HAP-1 (cell line): ENCODE data around the gene PRICKLE2.

Source experiments
- DNase-seq, 2 experiments: peaks; one replicate each; pipeline ENCODE4 v3.0.0-alpha.2; 2016 to 2020; ENCODE audit warnings: low spot score in 2 of 2
- H3K27me3 ChIP-seq: fragments of 250-450 bp; sonication (Bioruptor Pico); 2 replicates; pipeline ENCODE4 v1.5.1; 2020; ENCODE audit warnings: low read depth, mild to moderate bottlenecking, moderate library complexity
- H3K36me3 ChIP-seq: fragments of 250-450 bp; sonication (Bioruptor Pico); replicated peaks from 2 replicates; pipeline ENCODE4 v1.5.1; 2020; ENCODE audit warnings: mild to moderate bottlenecking
- H3K4me1 ChIP-seq: fragments of 250-450 bp; sonication (Bioruptor Pico); 2 replicates; pipeline ENCODE4 v1.5.1; 2020; ENCODE audit warnings: mild to moderate bottlenecking
- H3K4me3 ChIP-seq: fragments of 250-450 bp; sonication (Bioruptor Pico); 2 replicates; pipeline ENCODE4 v1.5.1; 2020; ENCODE audit warnings: mild to moderate bottlenecking, moderate library complexity
- H3K9me3 ChIP-seq: fragments of 250-450 bp; sonication (Bioruptor Pico); 2 replicates; pipeline ENCODE4 v1.5.1; 2020; ENCODE audit warnings: mild to moderate bottlenecking, moderate library complexity
- in situ Hi-C: fragments of 300-500 bp; cut with MboI; formaldehyde crosslinking; loops from 3 replicates; pipeline ENCODE4 v1.14.3; 2020; ENCODE audit warnings: low sequenced_read_pairs, inconsistent platforms, mixed read lengths

Gene PRICKLE2

DNA sequence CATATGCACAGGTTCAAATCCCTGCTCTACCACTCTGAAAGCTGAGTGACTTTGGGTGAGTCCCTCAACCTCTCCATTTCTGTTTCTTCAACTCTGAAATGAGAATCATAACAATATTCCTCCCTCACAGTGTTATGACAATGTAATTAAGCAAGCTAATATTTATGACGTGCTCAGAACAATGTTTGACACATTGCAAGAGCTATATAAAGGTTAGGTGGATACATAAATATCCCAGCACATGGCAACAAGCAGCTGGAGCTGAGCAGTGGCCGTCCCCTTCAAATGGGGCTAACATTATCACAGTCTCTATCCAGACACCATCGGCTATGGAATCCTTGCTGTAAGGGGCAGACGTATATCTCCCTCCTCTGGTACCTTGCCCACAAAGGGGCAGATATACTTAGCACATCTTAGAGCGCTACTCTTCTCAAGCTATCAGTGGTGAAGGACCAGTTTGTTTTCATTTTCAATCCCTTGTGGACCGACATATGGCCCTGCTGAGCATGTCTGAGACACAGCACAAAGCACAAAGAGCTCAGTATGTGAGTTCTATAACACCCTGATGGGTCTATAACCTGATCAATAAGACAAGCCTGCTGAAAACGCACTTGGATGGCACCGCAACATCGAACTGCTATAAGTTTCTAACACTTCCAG, 80.9 kb downstream of the PRICKLE2 start:
- DNase-seq: no peak
- no peak overlapping the region for H3K4me3 ChIP-seq
- in situ Hi-C loops: no loop called here

DNA sequence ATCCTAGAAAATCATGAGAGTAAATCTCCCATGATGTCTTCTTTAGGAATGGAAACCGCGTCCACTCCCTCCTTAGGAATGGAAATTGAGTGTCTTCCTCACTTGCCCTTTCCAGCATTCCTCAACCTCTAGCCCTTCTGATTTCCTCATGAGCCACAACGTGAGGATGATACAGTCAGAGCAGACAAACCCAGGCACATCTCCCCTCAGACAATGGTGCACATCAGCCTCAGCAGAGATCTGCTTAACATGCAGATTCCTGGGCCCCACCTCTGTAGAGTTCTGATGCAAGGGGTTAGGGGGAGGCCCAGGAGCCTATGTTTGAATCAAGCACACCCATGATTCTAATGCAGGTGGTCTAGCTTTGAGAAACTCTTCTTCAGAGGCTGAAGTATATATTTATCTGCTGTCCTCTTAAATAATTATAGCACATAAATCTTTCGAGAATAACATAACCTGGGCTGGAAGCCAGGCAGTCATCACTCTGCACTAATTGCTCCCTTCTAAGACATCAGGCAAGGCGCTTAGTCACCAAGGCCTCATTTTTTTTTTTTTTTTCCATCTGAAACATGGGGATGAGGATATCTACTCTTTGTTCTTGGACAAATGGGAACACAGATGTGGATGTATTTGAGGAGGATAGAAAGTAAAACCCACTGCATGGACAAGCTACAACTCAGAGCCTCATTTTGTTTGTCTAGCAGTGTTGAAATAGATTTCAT, 81.7 kb downstream of the PRICKLE2 start:
- DNase-seq: no peak
- H3K4me3 ChIP-seq: no peak overlapping the region
- H3K9me3 ChIP-seq: no peaks in the 10 kb centered on the region
- H3K4me1 ChIP-seq: no peaks in the 10 kb centered on the region
- H3K36me3 ChIP-seq: no peaks in the 10 kb centered on the region
- H3K27me3 ChIP-seq: no peaks in the 10 kb centered on the region
- in situ Hi-C loops: no loop called here

More for the DNA sequence above, 80.9 kb downstream of the PRICKLE2 start:
- H3K27me3 ChIP-seq: no peaks in the 10 kb centered on the region
- H3K36me3 ChIP-seq: no peaks in the 10 kb centered on the region
- no peaks in the 10 kb centered on the region for H3K9me3 ChIP-seq
- no peaks in the 10 kb centered on the region for H3K4me1 ChIP-seq

DNA sequence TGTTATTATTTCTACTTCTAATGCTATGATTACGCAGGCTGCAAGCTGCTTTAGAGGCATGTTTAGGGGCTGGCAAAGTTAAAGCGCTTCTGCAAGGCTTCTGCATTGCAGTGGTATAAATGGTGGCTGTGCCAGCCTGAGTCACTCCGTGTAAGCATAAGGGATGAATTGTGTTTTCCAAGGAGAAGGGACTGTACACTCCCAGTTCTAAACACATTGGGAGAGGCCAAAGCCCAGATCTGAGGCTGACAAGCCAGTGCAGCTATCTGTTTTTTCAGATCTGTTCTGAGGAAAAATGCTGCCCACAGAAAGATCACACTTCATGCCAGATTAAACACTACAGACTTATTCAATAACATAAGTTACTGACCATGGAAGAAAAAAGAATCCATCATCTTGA, 83.8 kb downstream of the PRICKLE2 start:
- no peaks in the 10 kb centered on the region for H3K9me3 ChIP-seq
- H3K4me1 ChIP-seq: no peaks in the 10 kb centered on the region
- no peaks in the 10 kb centered on the region for H3K36me3 ChIP-seq
- DNase-seq: no peak
- H3K27me3 ChIP-seq: no peaks in the 10 kb centered on the region
- in situ Hi-C loops: no loop called here
- H3K4me3 ChIP-seq: no peak overlapping the region

DNA sequence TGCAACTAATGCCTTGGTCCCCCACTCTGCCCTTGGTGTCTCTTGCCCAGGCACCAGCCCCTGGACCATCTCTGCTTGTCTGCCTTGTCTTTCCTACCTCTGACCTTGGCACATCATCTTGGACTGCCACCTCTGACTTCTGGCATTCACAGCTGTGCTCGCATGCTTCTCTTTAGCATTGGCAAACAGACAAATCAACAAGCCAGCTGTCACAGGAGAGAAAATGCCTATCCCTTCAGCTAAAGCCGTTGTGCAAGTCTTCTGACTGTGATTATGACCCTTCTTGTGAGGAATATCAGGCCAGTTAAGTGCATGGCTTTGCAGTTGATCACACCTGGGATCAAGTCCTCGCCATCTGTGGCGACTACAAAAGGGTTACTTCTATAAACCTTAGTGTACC, 84.6 kb downstream of the PRICKLE2 start:
- no peak for DNase-seq
- Histone ChIP-seq H3K27me3 (no peaks in the 10 kb centered on the region), H3K4me1 (no peaks in the 10 kb centered on the region), H3K36me3 (no peaks in the 10 kb centered on the region), H3K9me3 (no peaks in the 10 kb centered on the region), H3K4me3 (no peak overlapping the region)
- in situ Hi-C loops: no loop called here

DNA sequence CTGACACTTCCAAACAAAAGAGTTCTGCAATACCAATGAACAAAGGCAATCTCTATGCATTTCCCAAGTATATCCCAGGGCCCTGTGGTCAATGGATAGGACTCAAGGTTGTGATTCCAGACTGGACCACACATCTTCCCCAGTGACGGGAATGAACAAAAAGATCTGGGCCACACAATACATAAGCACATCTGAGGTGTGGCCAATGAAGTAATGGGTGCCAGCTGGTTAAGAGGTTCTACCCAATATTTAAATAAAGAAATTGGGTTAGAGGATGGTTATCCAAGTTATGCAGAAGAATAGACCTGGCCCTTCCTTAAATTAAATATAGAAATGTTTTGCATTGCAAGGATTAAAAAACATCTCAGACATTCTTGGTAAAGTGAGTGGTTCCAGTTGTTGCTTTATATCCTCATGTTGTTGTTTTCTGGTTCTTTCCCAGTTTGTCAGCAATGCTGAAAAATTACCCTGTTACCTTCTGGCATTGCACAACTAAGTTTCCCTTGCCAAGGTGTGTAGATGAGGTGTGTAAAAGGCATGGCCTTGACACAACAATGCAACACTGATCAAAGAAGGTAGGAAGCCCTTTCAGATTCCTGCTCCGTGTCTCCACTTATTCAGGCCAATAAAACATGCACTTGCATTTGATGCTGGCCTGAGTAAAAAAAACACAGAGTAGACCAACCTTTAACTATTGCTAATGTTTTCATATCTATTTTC, 86.5 kb downstream of the PRICKLE2 start:
- Histone ChIP-seq H3K27me3 (no peaks in the 10 kb centered on the region), H3K4me3 (no peak overlapping the region), H3K36me3 (no peaks in the 10 kb centered on the region), H3K9me3 (no peaks in the 10 kb centered on the region), H3K4me1 (no peaks in the 10 kb centered on the region)
- no peak for DNase-seq
- in situ Hi-C loops: no loop called here

DNA sequence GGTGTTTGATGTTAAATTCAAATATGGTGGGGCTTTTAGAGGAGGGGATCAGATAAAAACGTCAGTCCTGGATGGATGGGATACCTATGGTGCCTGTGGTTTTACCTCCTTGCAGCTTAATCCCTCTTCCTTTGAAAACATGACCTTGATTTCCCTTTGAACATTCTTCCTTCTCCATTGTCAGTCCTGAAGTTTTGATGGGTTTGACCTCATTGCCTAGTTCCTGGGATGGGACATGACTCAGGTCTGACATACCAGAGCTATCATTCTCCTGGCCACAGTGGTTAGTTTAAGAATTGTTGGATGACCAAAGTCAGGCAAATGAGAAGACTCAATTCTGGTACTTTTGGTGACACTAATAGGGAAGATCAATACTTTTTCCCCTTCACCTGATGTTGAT, 87.2 kb downstream of the PRICKLE2 start:
- Histone ChIP-seq H3K4me1 (no peaks in the 10 kb centered on the region), H3K36me3 (no peaks in the 10 kb centered on the region), H3K27me3 (no peaks in the 10 kb centered on the region), H3K9me3 (no peaks in the 10 kb centered on the region), H3K4me3 (no peak overlapping the region)
- DNase-seq: no peak
- in situ Hi-C loops: no loop called here

DNA sequence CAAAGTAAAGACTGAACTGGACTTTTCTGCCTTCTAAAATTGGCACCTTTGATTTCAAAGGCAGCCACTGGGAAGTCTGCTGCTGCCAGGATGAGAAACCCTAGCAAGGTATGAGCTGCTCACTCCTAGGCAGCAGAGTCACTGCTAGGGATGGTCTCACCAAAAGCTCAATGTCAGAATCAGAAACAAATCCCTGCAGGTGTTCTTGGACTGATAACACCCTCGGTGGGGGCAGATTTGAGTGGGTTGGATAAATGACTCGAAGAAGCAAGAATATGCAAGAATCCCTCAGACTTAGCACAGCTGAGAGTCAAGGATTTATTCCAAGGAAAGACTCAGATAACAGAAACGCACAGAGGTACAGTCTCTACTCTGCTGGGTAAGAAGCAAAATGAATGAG, 90.4 kb downstream of the PRICKLE2 start:
- no peak for DNase-seq
- Histone ChIP-seq H3K9me3 (no peaks in the 10 kb centered on the region), H3K27me3 (no peaks in the 10 kb centered on the region), H3K4me3 (no peak overlapping the region), H3K36me3 (no peaks in the 10 kb centered on the region), H3K4me1 (no peaks in the 10 kb centered on the region)
- in situ Hi-C loops: no loop called here

DNA sequence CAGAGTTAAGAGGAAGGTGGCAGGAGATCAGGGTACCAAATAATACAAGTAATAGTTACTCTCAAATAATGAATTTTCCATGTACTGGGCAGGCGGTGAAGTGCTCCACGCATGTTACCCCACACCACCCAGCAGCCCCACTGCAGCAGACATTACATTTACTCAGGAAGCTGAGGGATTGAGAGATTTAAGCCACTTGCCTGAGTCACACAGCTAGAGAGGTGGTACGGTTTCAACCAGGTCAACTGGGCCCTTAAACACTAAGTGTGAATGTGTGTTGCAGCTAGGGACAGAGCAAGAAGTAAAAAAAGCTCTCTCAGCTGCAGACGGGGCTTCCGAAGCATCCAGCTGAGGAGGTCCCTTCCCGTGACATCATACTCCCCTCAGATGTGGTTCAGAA, 91.3 kb downstream of the PRICKLE2 start:
- Histone ChIP-seq H3K9me3 (no peaks in the 10 kb centered on the region), H3K36me3 (no peaks in the 10 kb centered on the region), H3K4me3 (no peak overlapping the region), H3K4me1 (no peaks in the 10 kb centered on the region), H3K27me3 (no peaks in the 10 kb centered on the region)
- DNase-seq: no peak
- in situ Hi-C loops: no loop called here

DNA sequence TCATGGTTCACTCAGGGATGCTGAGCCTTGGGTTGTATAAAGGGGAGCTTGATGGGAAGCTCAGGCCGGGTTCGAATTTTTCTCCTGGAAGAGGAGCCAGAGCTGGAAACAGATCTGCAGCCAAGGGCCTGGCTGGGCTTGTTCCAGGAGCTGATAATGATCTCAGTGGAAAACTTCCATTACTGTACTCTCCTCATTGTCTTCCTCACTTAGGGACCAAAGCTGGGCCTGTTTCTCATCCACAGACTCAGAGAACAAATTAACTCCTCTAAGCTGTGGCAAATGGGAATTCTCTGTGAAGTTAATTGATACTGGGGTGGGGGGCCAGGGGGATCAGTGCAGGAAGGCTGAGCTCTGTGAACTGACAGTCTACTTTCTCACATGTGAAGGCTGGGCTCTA, 92.0 kb downstream of the PRICKLE2 start:
- H3K36me3 ChIP-seq: no peaks in the 10 kb centered on the region
- no peaks in the 10 kb centered on the region for H3K27me3 ChIP-seq
- no peak overlapping the region for H3K4me3 ChIP-seq
- H3K9me3 ChIP-seq: no peaks in the 10 kb centered on the region
- no peak for DNase-seq
- H3K4me1 ChIP-seq: no peaks in the 10 kb centered on the region
- in situ Hi-C loops: no loop called here

DNA sequence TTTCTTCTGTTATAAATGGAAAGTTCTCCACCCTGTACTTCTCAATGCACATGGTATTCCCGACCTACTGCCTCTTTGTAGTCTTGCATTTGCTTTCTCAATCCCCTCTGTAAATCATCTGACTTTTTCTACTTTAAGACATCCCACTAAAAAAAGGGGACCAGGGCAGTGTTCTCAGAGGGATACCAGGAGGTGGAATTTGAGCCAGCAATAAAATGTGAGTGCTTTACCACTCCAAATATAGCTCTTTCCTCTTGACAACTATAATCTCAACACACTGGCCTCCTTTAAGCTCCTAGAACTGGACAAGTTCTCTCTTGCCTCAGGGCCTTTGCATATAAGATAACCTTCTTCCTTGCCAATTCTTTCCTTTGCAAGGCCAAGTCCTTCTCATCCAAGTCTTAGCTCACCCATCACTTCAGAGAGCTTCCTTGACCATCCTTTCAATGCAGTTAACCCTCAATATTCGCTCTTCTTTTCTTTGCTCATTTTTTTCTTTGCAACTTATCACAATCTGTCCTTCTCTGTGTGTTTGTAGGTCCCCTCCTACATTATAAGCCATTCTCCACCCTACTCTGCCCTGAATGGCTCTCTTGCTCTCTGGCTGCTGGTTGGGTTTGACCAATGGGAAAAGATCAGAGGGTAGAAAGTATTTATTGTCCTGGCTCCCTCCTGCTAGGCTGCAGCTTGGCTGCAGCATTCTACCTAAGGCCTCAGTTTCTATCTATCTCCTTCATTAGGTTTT, 93.4 kb downstream of the PRICKLE2 start:
- in situ Hi-C loops: no loop called here
- no peak for DNase-seq
- no peaks in the 10 kb centered on the region for H3K4me1 ChIP-seq
- no peak overlapping the region for H3K4me3 ChIP-seq
- H3K9me3 ChIP-seq: no peaks in the 10 kb centered on the region
- H3K27me3 ChIP-seq: no peaks in the 10 kb centered on the region
- H3K36me3 ChIP-seq: no peaks in the 10 kb centered on the region

DNA sequence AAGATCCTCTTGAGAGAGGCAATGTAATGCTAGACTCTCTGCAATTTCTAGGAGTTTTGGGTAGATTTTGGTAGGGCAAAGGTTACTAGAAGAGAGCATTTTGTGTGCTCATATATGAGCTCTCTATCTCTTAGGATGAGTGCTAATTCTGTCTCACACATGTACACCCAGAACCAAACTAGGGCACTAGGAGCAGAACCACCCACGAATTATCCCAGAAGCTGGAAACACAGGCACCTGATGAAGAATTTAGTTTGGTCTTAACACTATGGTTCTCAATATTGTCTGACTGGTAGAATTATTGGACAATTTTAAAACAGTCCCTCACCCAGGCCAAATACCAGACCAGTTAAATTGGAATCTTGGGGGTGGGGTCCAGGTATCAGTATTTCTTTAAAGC, 94.8 kb downstream of the PRICKLE2 start:
- in situ Hi-C loops: no loop called here
- H3K27me3 ChIP-seq: no peaks in the 10 kb centered on the region
- no peak overlapping the region for H3K4me3 ChIP-seq
- H3K4me1 ChIP-seq: no peaks in the 10 kb centered on the region
- no peak for DNase-seq
- H3K36me3 ChIP-seq: no peaks in the 10 kb centered on the region
- H3K9me3 ChIP-seq: no peaks in the 10 kb centered on the region

DNA sequence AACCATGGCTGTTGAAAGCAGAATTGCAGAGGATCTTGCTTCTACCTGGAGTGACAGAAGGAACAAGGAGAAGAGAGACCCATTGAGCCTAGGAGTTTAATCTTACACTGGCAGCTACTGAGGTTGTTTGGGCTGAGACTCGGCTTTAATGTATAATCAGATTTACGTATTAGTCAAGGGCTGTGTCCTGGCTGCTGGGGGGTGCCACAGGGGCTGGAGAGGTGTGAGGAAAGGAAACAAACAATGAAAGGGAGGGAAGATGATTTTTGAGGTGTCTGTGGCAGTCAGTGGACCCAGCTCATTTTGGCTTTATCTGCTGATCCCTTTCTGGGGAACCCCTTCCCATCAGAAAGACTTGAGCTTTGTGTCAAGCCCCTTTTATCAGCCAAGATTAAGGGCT, 95.7 kb downstream of the PRICKLE2 start:
- H3K9me3 ChIP-seq: no peaks in the 10 kb centered on the region
- no peak for DNase-seq
- no peaks in the 10 kb centered on the region for H3K36me3 ChIP-seq
- H3K4me1 ChIP-seq: no peaks in the 10 kb centered on the region
- in situ Hi-C loops: no loop called here
- no peaks in the 10 kb centered on the region for H3K27me3 ChIP-seq
- H3K4me3 ChIP-seq: no peak overlapping the region

DNA sequence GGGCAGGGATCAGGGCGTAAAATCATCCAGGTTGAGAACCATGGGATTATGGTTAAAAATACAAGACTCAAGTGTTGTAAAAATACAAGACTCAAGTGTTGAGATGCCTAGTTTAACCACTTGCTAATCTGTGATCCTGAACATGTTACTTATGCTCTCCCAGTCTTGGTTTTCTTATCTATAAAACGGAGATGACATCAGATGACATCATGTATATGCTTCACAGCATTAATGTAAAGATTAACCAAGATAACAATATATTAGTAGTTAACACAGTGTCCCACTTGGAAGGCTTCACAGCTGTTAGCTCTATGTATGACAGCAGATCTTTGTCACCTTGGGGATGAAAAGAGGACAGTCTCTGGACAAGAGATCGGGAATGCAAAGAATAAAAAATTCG, 96.2 kb downstream of the PRICKLE2 start:
- Histone ChIP-seq H3K36me3 (no peaks in the 10 kb centered on the region), H3K4me1 (no peaks in the 10 kb centered on the region), H3K4me3 (no peak overlapping the region), H3K27me3 (no peaks in the 10 kb centered on the region), H3K9me3 (no peaks in the 10 kb centered on the region)
- no peak for DNase-seq
- in situ Hi-C loops: no loop called here

DNA sequence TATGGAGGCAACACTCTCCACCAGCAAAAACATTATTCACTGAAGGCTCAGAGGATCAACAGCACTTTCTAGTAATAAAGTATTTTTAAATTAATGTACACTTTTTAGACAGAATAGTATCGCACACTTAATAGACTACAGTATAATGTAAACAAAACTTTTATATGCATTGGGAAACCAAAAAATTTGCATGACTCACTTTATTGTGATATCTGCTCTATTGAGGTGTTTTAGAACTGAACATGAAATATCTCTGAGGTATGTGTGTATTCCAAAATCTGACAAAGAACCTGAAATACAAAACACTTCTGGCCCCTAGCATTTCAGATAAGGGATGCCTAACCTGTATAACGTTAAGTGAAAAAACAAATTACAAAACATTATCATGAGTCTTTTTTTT, 99.7 kb downstream of the PRICKLE2 start:
- Histone ChIP-seq H3K36me3 (no peaks in the 10 kb centered on the region), H3K9me3 (no peaks in the 10 kb centered on the region), H3K4me1 (no peaks in the 10 kb centered on the region), H3K27me3 (no peaks in the 10 kb centered on the region), H3K4me3 (no peak overlapping the region)
- no peak for DNase-seq
- in situ Hi-C loops: no loop called here
